ENCODE results near the gene SEMA3B.

SEMA3B gene

DNA sequence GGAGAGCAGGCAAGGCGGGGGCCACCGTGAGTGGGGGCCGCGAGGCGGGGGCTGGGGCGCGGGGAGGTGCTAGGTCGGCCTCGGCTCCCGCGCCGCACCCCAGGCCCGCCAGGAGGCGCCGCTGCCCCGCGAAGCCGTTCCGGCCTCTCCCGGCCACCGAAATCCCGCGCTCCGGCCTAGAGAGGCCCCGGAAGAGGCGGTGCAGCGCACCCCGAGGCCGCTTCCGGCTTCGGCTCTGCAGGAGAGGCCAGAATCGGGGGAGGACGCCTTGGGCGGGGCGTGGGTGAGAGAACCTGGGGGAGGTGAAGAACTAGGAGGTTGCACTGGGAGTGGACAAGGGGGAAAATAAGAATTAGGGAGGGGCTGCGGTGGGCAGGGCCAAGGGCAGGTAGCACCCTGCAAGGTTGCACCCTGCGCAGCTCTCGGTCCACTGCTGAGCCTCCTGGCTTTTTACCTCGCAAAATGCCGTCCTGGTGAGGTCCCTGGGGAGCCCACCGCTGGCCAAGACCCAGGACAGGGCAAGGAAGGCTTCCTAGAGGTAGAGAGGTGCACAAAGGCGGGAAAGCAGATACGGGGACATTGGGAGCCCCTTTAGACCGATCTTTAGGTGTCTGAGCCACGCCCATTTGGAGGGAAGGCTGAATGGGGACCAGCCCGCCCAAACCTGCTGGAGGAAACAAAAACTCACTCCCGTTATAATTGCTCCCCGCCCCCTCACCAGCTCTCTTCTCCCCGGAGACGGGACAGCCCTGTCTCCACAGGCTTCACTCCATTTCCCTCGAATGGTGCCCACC lies 41.4 kb upstream of the SEMA3B start (continued):
- TF ChIP-seq, protein P1, sequence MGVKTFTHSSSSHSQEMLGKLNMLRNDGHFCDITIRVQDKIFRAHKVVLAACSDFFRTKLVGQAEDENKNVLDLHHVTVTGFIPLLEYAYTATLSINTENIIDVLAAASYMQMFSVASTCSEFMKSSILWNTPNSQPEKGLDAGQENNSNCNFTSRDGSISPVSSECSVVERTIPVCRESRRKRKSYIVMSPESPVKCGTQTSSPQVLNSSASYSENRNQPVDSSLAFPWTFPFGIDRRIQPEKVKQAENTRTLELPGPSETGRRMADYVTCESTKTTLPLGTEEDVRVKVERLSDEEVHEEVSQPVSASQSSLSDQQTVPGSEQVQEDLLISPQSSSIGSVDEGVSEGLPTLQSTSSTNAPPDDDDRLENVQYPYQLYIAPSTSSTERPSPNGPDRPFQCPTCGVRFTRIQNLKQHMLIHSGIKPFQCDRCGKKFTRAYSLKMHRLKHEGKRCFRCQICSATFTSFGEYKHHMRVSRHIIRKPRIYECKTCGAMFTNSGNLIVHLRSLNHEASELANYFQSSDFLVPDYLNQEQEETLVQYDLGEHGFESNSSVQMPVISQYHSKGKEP (tag by site-specific recombination; IDR thresholded peaks at IDR 0.05), result peak; percentile 69
- TF ChIP-seq ZBTB6 (tag by site-specific recombination; IDR thresholded peaks at IDR 0.05) (peak; percentile 44), ZNF335 (tag by site-specific recombination; conservative IDR thresholded peaks at IDR 0.05) (peak; percentile 24), SCRT1 (tag by site-specific recombination; IDR thresholded peaks at IDR 0.05; ENCODE audit: borderline replicate concordance) (no peak), TCF7L2 (IDR thresholded peaks at IDR 0.05; ENCODE audit: borderline replicate concordance, low read depth, low read length) (no peak), ZFP69B (tag by site-specific recombination; IDR thresholded peaks at IDR 0.05) (no peak), SCRT2 (tag by site-specific recombination; IDR thresholded peaks at IDR 0.05) (no peak), PRDM10 (tag by site-specific recombination; IDR thresholded peaks at IDR 0.05) (peak; percentile 88), ZNF24 (tag by site-specific recombination; IDR thresholded peaks at IDR 0.05) (no peak), ZEB2 (tag by site-specific recombination; IDR thresholded peaks at IDR 0.05) (no peak; the same call in 1 of the 2 replicates), ZFHX2 (tag by site-specific recombination; conservative IDR thresholded peaks at IDR 0.05) (peak; percentile 92), ZNF664 (tag by site-specific recombination; IDR thresholded peaks at IDR 0.05) (no peak), ZNF785 (tag by site-specific recombination; IDR thresholded peaks at IDR 0.05) (no peak), ZNF311 (tag by site-specific recombination; IDR thresholded peaks at IDR 0.05; ENCODE audit: borderline replicate concordance) (no peak), ZNF341 (tag by site-specific recombination; IDR thresholded peaks at IDR 0.05; ENCODE audit: low read depth) (peak; percentile 40; the same call in 1 of the 2 replicates), PATZ1 (tag by site-specific recombination; IDR thresholded peaks at IDR 0.05) (0 out of 2 replicates have a peak, but pooled peaks have one; percentile 59), ZNF677 (tag by site-specific recombination; IDR thresholded peaks at IDR 0.05) (no peak), ZNF366 (tag by site-specific recombination; conservative IDR thresholded peaks at IDR 0.05) (peak; percentile 56; the same call in 1 of the 2 replicates), ZNF654 (tag by site-specific recombination; IDR thresholded peaks at IDR 0.05; ENCODE audit: low read depth) (peak; percentile 21; the same call in 1 of the 2 replicates), ZBTB1 (tag by site-specific recombination; IDR thresholded peaks at IDR 0.05) (no peak), ZNF423 (tag by site-specific recombination; IDR thresholded peaks at IDR 0.05) (peak; percentile 83; the same call in 1 of the 2 replicates), ZNF184 (tag by site-specific recombination; IDR thresholded peaks at IDR 0.05) (no peak), HOXC10 (CRISPR knock-in tag; IDR thresholded peaks at IDR 0.05) (no peak), ZNF23 (tag by site-specific recombination; IDR thresholded peaks at IDR 0.05; ENCODE audit: borderline replicate concordance) (no peak), ZNF449 (tag by site-specific recombination; IDR thresholded peaks at IDR 0.05) (0 out of 2 replicates have a peak, but pooled peaks have one; percentile 29), ZNF266 (tag by site-specific recombination; IDR thresholded peaks at IDR 0.05; ENCODE audit: low read depth) (no peak), GLIS2 (tag by site-specific recombination; IDR thresholded peaks at IDR 0.05) (peak; percentile 95)
- TF ChIP-seq, protein P2, sequence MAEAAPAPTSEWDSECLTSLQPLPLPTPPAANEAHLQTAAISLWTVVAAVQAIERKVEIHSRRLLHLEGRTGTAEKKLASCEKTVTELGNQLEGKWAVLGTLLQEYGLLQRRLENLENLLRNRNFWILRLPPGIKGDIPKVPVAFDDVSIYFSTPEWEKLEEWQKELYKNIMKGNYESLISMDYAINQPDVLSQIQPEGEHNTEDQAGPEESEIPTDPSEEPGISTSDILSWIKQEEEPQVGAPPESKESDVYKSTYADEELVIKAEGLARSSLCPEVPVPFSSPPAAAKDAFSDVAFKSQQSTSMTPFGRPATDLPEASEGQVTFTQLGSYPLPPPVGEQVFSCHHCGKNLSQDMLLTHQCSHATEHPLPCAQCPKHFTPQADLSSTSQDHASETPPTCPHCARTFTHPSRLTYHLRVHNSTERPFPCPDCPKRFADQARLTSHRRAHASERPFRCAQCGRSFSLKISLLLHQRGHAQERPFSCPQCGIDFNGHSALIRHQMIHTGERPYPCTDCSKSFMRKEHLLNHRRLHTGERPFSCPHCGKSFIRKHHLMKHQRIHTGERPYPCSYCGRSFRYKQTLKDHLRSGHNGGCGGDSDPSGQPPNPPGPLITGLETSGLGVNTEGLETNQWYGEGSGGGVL (tag by site-specific recombination; IDR thresholded peaks at IDR 0.05), result peak; percentile 94
